ENCODE results near the gene GPAM. TPM values are rescaled to one million over a fixed set of nuclear protein-coding genes. Genes with fewer than 3 reads are reported as not detected.

GPAM gene
- total and polyA plus RNA-seq, 9 of the 15 experiments (the other 6 are each of a cell fraction or from before 2014, with no cell fraction given): 3.5 to 7.5 (median 5.5) TPM

DNA sequence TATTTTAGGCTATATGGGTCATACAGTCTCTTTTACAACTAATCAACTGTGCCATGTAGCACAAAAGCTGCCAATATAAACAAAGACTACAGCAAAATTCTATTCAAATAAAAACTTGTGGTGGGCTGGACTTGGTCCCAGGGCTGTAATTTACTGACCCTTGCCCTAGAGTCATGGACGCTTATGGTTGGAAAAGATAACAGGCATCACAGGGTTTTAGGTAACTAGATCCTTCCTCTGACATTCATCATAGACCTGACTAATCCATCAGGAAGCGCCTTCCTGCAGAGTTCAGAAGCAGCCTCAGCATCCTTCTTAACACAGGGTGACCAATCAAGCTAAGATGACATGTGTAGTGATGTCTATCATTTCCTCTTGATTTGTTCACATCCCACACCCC is 40.2 kb upstream of the GPAM start:
- POLR2A ChIA-PET: no interaction called here
- H3K4me2 ChIP-seq (ENCODE audit: insufficient read depth, low read length): no peak overlapping the region
- H3K9me3 ChIP-seq (replicated peaks; ENCODE audit: control insufficient read depth, insufficient read depth, low read depth, low read length): no peaks in the 10 kb centered on the region
- H3K36me3 ChIP-seq (ENCODE audit: control insufficient read depth, insufficient read depth, low read length): no peaks in the 10 kb centered on the region
- no peaks in the 10 kb centered on the region for H3K4me1 ChIP-seq (replicated peaks in 1 of 2; ENCODE audit: control insufficient read depth in 2 of 2, insufficient read depth in 2 of 2, low read length in 2 of 2)
- H3K79me2 ChIP-seq (ENCODE audit: control insufficient read depth, insufficient read depth, low read length): no peaks in the 10 kb centered on the region
- H3K4me3 ChIP-seq: no peak overlapping the region
- no peak overlapping the region for H2AFZ ChIP-seq (ENCODE audit: low read depth, low read length)
- in situ Hi-C loops (cut with MboI): no loop called here
- CTCF ChIA-PET (ENCODE audit: low intra/inter-chr PET ratio): no interaction called here
- H4K20me1 ChIP-seq (replicated peaks; ENCODE audit: control insufficient read depth, insufficient read depth, low read length): no peaks in the 10 kb centered on the region
- DNase-seq (ENCODE audit: extremely low read depth in 1 of 4, low spot score in 3 of 4) (no peak), FAIRE-seq (no peak), ATAC-seq (no peak)
- no peaks in the 10 kb centered on the region for H3K9me1 ChIP-seq (ENCODE audit: control insufficient read depth, insufficient read depth, low read length)
- intact Hi-C loops (cut with micrococcal nuclease): no loop called here
- WGBS (ENCODE audit: insufficient coverage, low coverage, missing lambda C conversion rate): 0% methylated on average over 2 of the region's 2 CpGs
- BruUV-seq (replicated peaks): no TSS peak
- H3K9ac ChIP-seq (ENCODE audit: insufficient read depth in 1 of 2, low read depth in 2 of 2, low read length in 2 of 2): no peak overlapping the region
- TF ChIP-seq FOXJ3 (CRISPR knock-in tag; IDR thresholded peaks at IDR 0.05) (no peak), GTF2E2 (tag; IDR thresholded peaks at IDR 0.05) (no peak), RBM25 (IDR thresholded peaks at IDR 0.05; ENCODE audit: low read depth, low read length, severe bottlenecking) (peak; percentile 50), TEAD2 (tag; IDR thresholded peaks at IDR 0.05) (no peak)
- H3K27me3 ChIP-seq (ENCODE audit: control insufficient read depth in 2 of 2, insufficient read depth in 2 of 2, low read length in 2 of 2): no peaks in the 10 kb centered on the region
- no peak overlapping the region for H3K27ac ChIP-seq (ENCODE audit: extremely low read depth, low read depth, low read length)

- Histone ChIP-seq H4K20me1 (replicated peaks; ENCODE audit: control insufficient read depth, insufficient read depth, low read length) (no peaks in the 10 kb centered on the region), H3K27ac (ENCODE audit: extremely low read depth, low read depth, low read length) (no peak overlapping the region), H3K9ac (ENCODE audit: insufficient read depth in 1 of 2, low read depth in 2 of 2, low read length in 2 of 2) (no peak overlapping the region), H3K4me1 (replicated peaks in 1 of 2; ENCODE audit: control insufficient read depth in 2 of 2, insufficient read depth in 2 of 2, low read length in 2 of 2) (no peaks in the 10 kb centered on the region), H3K4me3 (no peak overlapping the region), H2AFZ (ENCODE audit: low read depth, low read length) (no peak overlapping the region), H3K27me3 (ENCODE audit: control insufficient read depth in 2 of 2, insufficient read depth in 2 of 2, low read length in 2 of 2) (no peaks in the 10 kb centered on the region), H3K36me3 (ENCODE audit: control insufficient read depth, insufficient read depth, low read length) (no peaks in the 10 kb centered on the region), H3K79me2 (ENCODE audit: control insufficient read depth, insufficient read depth, low read length) (no peaks in the 10 kb centered on the region), H3K4me2 (ENCODE audit: insufficient read depth, low read length) (no peak overlapping the region), H3K9me3 (replicated peaks; ENCODE audit: control insufficient read depth, insufficient read depth, low read depth, low read length) (no peaks in the 10 kb centered on the region), H3K9me1 (ENCODE audit: control insufficient read depth, insufficient read depth, low read length) (no peaks in the 10 kb centered on the region)
- 0% methylated on average over 1 of the region's 2 CpGs for WGBS (ENCODE audit: insufficient coverage, low coverage, missing lambda C conversion rate)
- FAIRE-seq (no peak), DNase-seq (ENCODE audit: extremely low read depth in 1 of 4, low spot score in 3 of 4) (no peak), ATAC-seq (no peak)
- in situ Hi-C loops (cut with MboI): no loop called here
- ChIA-PET CTCF (ENCODE audit: low intra/inter-chr PET ratio) (no interaction called here), POLR2A (no interaction called here)
- intact Hi-C loops (cut with micrococcal nuclease): no loop called here
- BruUV-seq (replicated peaks): no TSS peak
- TF ChIP-seq RBBP5 (IDR thresholded peaks at IDR 0.05; ENCODE audit: borderline replicate concordance, insufficient read depth, low read length, poor library complexity, severe bottlenecking): no peak
- no peak for TF ChIP-seq USF2 (CRISPR knock-in tag; IDR thresholded peaks at IDR 0.05)
- TF ChIP-seq KLF6 (CRISPR knock-in tag; IDR thresholded peaks at IDR 0.05; ENCODE audit: borderline replicate concordance): no peak
- TF ChIP-seq ELK1 (CRISPR knock-in tag; IDR thresholded peaks at IDR 0.05): no peak
- no peak for TF ChIP-seq RNF219 (CRISPR knock-in tag; IDR thresholded peaks at IDR 0.05)
- no peak for TF ChIP-seq RNF2 (IDR thresholded peaks at IDR 0.05)
- TF ChIP-seq CHCHD3 (CRISPR knock-in tag; IDR thresholded peaks at IDR 0.05): no peak
- TF ChIP-seq L3MBTL2 (IDR thresholded peaks at IDR 0.05): no peak
These were observed 39.2 kb upstream of the GPAM start for GRCh38 chr10:112222799-112223198.

All from K562 (cell line).